NCI-H2171 treated with DMSO at 0.1 percent for 48 hours (cell line): ENCODE results near the gene SMIM41.
A peak's percentile ranks its signal among the peaks of the same experiment; 100 is the strongest.
"Not testable (repeated sequence)": the region's sequence is repeated elsewhere in the genome, so short reads cannot be mapped to it uniquely, and the experiment has no call there.

Experiments used
- DNase-seq: peaks from one replicate; lab custom pipeline; 2025; lab: John Stamatoyannopoulos, UW

SMIM41 gene

DNA sequence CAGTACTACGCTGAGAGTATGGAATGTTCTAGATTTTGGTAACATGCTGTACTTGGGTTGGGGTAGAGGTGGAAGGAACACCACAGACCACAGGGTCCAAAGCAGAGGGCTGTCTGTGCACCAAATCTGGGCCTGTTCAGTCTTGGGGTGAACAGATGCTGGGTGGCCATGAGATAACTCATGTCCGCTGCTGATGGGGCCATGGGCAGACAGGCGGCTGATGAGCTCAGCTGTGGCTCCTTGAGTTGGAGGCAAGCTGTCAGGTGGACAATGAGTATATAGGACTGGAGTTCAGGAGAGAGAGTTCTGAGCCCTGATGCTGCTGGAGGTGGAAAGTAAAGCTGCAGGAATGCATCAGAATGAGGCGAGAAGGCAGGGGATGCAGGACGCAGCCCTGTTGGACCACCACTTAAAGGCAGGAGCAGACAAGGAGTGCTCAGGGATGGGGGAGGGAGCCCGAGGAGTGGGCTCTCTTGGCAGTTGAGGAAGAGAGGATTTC lies 6.2 kb downstream of the SMIM41 start:
- DNase-seq: no peak

DNA sequence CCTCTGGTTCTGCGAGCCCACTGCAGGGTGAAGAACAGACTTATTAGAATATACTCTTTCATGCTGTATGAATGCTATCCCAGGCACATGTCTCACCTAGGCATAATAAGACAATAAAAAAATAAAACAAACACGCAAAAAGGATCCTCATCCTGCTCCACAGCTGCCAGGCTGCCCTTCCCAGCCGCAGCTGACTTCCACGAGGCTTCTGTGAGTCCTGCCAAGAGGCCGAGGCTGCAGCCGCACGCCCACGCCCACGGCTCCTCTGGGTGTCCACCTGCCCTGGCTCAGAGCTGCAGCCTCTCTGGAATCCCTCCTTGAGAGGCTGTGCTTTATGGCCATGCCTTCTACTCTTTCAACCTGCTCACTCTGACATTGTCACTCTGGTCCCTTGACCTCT lies 6.9 kb downstream of the SMIM41 start:
- no peak for DNase-seq

DNA sequence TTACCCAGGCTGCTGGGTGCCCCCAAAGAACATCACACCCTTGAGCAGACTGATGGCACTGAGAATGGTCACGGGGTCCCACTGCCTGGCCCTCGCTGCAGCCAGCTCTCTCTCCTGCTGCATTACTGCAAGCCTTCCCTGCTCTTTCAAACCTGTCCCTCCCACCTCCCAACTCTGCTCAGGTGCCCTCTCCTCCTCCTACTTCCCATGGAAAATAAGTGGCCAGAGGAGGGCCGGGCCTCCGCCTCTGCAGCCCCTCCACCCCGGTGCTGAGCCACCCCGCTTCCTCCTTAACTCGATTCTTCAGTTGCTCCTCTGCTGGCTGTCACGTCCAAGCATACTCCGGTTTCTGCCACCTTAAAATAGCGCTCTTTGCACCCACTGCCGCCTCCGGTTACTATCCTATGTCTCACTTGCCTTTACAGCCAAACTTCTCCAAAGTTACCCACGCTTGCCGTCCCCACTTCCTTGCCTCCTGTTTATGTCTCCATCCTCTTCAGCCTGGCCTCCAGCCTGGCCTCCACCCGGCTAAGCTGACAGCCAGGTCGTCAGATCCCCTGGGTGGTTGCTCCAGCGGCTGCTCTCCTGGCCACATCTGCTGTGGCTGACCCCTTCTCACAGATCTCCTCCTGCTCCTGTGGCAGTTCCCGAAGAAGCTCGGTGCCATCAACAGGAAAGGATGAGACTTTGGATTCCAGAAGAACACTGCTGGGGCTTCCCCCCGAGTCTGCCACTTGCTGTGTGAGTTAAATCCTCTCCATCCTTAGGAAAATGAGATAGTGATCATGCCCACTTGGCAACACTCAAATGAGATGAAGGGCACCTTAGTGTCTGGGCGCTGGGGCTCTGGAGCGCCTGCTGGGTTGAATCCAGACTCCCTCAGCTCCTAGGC lies 7.7 kb downstream of the SMIM41 start:
- DNase-seq: no peak

DNA sequence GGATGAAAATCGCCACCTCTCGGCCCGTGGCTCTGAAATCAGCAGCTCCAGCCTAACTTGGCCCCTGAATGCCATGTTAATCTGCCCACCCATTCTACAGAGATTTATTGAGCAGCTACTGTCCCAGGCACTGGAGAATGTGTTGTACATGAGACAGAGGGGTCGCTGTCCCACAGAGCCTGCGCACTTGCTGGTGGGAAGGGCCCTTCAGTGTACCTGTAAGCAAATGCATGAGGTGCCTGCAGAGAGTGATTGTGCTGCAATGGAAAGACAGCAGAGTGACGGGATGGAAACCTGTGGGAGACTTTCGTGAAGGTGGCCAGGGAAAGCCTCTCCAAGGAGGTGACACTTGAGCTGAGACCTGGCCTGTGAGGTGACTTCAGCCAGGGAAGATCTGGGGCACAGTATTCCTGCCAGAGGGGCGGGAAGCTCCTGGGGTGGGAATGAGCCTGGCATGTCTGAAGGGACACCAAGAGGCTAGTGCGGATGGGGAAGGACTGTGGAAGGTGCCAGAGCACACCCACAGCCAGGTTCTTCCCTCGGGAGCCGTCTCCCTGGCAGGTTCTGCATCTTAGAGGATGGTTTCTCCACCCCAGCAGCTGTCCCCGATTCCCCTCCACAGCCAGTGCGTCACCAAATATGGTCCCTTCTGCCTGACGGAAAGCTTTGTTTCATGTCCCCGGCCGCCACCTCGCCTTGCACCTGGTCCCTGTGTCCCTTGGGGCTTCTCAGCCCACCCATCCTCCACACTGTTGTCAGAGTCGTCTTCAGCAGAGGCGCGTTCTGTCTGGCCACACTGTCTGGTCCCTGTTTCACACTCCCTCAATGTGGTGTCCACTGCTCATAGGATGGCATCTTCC lies 8.7 kb downstream of the SMIM41 start:
- peak; percentile 94 for DNase-seq

DNA sequence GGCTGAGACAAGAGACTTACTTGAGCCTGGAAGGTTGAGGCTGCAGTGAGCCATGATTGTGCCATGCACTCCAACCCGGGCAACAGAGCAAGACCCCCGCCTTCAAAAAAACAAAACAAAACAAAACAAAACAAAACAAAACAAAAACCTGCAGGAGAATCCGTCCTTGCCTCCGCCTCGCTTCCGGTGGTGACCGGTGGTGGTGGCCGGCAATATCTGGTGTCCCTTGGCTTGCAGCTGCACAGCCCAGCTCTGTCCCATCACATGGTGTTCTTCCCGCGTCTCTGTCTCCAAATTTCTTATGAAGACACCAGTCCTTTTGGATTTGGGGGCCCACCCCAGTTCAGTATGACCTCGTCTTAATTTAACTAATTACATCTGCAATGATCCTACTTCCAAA lies 10.0 kb downstream of the SMIM41 start:
- no peak for DNase-seq

DNA sequence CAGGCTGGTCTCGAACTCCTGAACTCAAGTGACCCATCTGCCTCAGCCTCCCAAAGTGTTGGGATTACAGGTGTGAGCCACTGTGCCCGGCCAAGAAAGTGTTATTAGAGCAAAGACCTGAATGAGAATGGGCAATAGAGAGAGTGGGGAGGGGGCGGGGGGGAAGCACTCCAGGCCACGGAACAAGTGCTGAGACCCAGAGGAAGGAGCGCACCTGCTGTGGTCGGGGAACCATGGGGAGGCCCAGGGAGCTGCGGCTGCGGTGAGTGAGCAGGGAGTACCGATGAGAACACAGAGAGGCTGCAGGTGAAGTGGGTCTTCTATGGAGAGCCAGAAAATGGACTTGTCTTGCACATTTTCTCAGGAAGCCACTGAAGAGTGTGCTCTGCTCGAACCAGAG lies 10.8 kb downstream of the SMIM41 start:
- DNase-seq: no peak

DNA sequence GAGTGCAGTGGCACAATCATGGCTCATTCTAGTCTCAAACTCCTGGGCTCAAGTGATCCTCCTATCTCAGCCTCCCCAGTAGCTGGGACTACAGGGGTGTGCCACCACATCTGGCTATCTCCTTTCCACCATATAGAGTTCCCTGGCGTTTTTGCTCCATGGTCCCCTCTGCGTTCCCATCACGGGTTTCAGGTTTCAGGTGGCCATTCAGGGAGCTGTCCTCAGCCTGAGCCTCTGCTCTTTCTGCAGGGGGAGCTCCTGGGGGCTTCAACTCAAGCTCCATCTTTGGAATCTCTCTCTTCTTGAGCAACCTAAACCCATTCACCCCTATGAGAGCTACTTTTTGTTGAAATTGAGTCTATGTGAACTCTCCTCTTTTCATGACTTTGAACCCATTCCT lies 11.6 kb downstream of the SMIM41 start:
- no peak for DNase-seq

DNA sequence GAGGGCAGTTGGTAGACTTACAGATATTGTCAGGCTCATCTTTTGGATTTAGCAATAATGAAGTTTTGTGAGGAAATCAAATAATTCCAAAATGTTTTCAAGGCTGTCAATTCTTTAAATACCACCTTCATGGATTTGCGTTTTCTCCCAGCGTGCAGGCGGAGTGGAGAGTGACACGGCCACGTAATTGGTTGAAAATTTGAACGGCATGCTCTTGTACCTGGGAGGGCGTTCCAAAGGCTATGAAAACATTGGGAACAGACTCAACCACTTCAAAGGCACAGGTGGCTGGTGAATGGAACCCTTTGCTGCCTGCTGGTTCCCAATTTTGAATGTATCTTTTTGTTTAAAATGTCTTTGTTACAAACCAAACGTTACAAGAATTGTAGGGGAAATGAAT lies 12.4 kb downstream of the SMIM41 start:
- DNase-seq: no peak

DNA sequence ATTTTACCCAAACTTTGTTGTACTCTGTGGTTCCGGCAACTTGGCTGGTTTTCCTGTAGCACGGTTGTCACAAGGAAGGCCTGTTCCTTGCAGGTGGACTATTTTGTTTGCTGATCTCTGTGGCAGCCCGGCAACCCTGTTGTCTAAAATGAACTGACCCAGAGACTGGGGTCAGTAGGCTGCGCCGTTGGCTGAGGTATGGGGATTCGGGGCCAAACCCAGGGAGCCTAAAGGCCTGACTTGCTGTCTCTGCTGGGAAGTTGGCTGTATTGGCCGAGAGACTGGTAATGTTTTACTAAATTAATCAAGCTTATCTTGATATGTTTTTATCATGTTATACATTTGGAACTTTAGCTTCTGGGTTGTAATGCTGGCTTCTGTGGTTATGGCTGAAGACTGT lies 13.8 kb downstream of the SMIM41 start:
- no peak for DNase-seq

DNA sequence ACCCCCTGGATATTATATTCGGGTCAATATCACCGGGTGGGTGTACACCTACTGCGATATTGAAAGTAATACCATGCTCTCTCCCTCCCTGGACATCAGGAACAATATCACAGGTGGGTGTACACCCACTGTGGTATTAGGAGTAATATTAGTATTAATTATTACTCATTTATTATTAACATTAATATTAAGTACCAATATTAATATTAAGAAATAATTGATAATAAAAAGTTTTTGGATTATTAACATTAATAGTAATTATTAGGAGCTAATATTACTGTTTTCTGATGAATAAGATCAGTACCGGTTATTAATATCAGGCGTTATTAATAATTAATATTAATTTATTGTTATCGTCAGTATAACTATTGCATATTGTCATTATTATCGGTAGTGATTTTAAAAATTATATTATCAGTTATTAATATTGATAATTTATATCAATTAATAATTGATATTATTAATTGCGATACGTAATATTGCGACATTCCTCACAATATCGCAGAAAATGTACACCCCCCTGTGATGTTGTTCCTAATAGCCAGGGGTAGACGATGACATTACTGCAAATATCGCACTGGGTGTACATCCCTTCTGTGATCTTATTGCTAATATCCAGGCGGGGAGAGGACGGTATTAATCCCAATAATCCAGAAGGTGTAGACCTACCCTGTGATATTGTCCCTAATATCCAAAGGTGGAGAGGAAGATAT lies 17.0 kb downstream of the SMIM41 start:
- DNase-seq: no peak

DNA sequence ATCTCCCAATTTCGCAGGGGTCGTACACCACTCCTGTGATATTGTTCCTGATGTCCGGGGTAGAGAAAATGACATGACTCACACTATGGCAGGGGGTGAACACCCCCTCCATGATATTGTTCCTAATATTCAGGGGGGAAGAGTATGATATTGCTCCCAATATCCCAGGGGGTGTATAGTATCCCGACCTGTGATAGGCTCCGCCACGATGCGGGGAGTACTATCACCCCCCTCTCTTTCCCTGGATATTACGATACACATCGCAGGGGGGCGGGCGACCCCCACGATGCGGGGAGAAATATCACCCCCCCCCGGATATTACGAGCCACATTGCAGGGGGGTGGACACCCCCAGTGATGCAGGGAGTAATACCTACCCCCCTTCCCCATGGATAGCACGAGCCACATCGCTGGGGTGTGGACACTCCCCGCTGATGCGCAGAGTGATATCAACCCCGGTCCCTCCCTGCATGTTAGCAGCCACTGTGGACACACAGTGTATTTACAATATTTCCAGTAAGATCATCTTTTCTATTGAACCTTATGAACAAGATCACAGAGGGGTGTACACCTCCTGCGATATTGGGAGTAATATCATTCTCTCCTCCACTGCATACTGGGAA lies 17.7 kb downstream of the SMIM41 start:
- no peak for DNase-seq

DNA sequence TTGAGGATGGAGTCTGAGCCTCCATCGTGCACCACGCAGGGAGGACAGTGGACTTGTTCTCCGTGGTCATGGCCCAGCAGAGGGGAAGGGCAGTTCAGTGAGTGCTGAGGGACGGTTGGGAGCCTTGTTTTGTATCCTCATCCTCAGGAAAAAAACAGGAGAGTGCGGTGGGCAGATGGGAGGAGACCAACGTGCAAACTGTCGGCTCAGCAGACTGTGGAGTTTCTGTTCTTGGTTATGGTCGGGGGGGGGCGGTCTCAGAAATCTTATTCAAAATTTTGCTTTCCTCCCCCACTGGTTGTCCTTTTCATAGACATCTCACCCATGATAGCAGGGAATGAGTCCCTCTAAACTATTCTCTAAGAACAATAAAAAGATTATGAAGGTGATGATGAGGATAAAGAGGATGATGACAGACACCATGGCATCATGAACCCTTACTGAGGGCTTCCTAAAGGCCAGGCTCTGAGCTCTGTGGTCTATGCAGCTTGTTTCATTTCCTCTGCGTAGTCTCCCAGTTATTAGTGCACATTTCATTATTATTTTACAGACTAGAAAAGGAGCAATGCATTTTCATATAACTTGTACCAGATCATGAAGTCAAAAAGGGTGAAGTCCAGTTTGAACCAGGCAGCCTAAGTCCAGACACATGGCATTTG lies 25.1 kb downstream of the SMIM41 start:
- DNase-seq: not testable (repeated sequence)

DNA sequence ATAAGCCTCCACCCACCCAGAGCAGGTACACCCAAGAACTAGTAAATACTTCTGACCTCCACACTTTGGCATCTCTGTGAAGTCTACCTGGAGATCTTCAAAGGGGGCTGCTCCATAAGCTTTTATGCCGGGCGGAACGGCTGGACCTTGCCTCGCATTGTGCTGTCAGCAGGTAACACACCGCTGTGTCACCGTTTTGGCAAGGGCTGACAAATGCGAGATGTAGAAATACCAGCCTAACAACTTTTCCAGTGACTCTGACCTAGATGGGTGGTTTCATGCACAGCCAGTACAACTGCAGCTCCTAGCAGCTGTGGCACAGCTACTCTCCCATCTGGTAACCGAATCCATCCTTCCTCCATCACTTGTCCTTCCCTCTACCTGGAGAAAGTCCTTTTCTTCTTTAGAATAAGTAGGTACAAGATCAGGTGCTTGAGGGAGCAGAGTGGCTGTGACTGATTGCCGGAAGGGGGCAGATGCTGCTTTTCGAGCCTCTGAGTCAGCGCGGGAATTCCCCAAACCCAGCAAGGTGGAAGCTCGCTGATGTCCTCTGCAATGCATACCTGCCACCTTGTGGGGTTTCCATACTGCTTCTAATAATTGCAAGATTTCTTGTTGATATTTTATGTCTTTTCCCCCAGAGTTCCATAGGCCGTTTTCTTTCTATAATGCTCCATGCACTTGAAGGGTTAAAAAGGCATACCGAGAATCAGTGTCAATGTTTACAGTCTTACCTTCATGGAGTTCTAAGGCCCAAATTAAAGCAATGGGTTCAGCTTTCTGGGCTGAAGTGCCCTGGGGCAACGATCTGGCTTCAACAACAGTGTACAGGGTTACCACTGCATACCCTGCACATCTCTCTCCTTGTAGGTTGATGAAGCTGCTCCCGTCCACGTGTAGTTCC lies 37.0 kb downstream of the SMIM41 start:
- DNase-seq: peak; percentile 29

DNA sequence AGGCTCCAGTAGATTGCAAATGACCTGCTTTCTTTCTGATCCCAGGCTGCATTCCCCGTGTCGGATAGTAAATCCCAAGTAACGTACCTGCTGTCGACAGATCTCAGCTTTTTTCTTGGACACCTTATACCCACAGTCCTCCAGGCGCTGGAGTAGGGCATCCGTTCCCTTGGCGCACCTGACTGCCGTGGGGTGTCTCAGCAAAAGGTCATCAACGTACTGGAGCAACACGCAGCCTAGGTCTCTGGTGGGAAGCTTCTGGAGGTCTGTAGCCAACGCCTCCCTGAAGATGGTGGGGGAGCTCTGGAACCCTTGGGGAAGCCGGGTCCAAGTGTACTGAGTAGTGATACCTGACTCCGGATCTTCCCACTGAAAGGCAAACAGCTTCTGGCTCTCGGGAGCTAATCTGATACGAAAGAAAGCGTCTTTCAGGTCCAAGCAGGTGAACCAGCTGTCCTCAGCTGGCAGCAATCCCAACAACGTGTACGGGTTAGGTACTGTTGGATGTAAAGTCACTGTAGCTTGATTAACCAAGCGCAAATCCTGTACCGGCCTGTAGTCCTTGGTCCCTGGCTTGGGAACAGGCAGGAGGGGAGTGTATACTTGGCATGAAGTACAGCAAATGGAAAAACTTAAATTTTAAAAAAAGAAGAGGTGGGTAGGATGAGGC lies 38.4 kb downstream of the SMIM41 start:
- peak; percentile 95 for DNase-seq

DNA sequence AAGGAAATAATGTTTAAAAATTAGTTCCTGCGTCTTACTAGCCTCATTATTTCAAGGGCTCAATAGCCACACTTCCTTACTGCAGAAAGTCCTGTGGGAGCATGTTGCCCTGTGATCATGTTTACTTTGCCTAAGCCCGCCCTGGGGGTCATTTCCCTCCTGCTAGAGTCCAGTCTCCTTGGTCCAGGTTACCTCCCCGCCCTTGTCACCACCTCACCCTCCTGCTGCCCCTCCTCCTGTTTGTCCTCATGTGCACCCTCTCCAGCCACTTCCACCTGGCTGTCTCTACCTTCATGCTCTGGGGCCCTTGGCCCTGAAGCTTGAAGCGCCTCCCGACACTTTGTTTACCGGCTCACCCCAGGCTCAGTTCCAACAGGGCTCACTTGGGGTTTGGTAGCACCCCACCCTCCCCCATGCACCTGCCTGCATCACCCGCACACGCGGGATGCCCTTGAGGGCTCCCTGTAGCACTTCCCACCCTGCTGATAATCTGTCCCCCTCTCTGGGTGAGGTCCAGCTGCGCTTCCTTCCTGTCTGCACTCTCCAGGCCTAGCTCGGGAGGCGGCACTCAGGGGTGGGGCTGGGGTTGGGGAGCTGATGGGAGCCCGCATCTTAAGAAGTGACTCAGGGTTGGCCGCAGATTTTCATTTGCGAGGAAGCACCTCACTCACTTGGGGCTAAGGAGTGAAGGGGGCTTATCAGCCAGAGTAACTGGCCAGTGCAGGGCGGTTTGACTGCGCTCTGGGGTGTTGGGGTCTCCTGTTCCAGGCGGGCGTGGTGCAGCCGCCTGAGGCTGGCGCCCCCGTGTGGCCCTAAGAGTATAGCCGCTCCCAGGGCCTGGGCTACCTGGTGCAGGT lies 40.1 kb downstream of the SMIM41 start:
- DNase-seq: peak; percentile 89

DNA sequence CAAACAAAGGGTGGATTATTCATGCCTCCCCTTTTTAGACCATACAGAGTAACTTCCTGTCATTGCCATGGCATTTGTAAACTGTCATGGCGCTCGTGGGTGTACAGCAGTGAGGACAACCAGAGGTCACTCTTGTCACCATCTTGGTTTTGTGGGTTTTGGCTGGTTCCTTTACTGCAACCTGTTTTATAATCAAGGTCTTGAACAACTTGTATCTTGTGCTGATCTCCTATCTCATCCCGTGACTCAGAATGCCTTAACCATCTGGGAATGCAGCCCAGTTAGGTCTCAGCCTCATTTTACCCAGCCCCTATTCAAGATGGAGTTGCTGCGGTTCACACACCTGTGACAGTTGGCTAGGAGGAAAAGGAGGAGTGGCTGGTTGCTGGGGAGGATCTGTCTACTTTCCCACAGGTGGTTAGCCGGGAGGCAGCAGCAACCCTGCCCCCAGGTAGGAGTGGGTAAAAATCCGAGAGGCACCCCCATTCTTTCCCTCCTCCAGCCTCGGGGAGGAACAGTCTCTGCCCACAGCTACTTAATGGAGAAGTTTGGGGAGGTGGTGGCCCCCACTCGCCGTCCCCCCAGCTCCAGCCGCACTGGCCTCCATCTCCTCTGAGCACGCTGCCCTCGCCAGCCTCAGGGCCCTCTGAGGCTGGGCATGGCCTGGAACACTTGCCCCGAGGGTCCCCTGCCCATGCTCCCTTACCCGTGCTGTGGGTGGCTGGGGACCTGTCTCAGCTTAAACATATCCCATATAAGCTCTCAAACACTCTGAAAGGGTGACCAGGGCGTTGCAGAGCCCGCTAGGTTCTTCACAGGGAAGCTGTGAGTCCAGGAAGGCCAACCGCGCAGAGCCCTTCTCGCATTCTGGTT lies 41.7 kb downstream of the SMIM41 start:
- no peak for DNase-seq

DNA sequence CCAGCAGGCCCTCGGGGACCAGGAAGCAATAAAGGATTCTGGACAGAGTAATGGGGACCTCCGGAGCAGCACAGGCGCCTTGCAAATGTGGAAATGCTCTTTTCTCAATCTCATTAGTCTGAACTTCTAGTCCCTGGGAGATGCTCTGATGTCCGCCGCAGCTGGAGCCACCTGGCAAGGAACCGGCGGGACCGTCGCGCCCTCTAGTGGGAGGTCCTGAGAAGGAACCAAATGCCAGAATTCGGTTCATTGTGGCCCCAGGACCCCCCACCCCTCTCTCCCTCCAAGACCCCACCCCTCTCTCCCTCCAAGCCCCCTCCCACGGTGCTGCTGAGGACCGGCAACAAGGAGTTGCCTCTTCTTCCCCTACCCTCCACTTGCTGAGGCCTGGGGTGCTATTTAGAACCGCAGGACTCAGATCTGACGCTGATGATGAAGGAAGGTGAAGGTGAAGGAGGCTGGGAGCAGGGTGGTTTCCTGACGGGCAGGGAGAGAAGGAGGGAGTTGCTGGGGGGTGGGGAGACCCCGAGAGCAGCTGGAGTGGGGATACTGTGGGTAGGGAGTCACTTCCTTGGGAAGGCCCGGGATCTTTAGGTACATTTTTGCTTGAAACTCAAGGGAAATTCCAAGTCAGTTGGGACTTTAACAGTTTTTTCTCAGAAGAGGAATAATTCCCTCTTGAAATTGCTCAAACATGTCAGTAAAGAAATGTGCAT lies 42.5 kb downstream of the SMIM41 start:
- DNase-seq: peak; percentile 71
